GM19328 (cell line): ENCODE results near the gene ACTG2.
"Not testable (repeated sequence)": the region's sequence is repeated elsewhere in the genome, so short reads cannot be mapped to it uniquely, and the experiment has no call there.

Experiments used
- ATAC-seq: cut with Tn5 transposase; IDR thresholded peaks from one replicate; pipeline ENCODE4 v1.9.1; 2021; ENCODE audit warnings: mild to moderate bottlenecking, moderate library complexity; ENCODE audit not compliant: unreplicated experiment

The ACTG2 gene

DNA sequence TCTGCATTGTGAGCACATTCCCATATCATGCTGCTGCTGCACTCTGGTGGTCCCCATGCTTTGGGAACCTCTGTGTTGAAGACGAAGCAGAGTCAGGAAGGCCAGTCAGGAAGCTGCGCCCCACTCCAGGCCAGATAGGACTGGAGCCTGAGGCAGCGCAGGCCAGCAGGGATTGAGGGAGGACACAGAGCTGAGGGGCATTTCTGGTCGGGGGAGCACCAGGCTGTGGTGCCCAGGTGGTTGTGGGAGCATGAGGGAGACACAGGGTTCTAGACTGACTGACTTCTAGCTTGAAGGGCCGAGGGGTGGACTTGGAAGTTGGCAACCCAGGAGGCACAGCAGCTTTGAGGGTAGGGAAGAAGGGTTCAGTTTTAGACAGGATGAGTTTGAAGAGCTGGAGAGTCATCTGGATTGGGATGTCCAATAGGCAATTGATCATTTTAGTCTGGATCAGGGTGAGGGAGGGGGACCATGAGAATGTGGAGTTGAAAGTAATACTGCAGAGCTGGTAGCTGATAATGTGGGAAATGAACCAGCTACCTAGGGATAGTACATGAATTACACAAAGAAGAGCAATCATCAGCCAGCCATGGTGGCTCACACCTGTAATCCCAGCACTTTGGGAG is 1.4 kb upstream of the ACTG2 start:
- no peak for ATAC-seq

DNA sequence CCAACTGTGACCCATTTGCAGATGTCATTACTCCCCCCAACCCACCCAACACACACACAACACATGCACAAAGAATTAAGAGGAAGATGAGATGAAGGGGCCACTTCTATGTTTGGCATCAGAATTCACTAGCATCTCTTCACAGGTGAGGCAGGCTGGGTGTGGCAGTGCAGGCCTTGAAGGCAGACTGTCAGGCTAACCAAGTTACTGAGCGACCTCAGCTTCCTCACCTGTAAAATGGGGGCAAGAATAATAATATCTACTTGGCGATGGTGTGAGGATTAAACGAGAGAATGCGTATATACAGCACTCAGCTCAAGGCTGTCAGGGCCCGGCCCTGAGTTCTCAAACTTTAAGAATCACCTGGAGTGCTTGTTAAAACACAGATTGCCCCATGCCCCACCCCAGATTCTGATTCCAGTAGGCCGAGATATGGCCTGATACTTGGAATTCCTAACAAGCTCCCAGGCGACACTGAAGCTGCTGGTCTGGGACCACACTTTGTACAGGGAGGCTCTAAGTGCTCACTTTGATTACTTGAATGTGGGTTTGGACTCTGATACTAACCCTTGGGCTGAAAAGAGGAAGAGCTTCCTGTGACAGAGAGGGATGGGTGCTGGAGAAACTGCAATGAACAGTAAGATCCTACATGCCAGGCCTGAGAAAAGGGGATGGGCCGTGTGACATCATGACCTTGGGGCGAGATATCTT is 1.1 kb downstream of the ACTG2 start:
- ATAC-seq: no peak

GRCh38 chr2:73894475-73894850 is 1.7 kb downstream of the ACTG2 start:
- no peak for ATAC-seq

DNA sequence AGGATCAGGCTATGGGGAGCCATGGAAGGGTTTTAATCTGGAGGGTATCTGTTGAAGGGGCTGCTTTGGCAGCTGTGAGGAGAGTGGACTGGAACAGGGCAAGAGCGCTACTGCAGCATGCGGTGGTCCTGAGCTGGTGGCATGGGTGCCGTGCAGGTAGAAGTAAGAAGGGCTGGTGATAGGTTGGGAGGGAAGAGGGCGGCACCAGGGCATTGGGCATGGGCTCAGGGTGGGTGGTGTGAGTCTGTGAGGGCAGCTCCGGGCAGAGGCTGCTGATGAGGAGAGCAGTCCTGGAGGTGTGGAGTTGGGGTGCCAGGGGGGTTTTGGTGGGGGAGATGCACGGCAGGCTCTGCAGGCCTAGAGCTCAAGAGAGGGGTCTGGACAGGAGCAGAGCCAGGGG is 2.1 kb downstream of the ACTG2 start:
- no peak for ATAC-seq

DNA sequence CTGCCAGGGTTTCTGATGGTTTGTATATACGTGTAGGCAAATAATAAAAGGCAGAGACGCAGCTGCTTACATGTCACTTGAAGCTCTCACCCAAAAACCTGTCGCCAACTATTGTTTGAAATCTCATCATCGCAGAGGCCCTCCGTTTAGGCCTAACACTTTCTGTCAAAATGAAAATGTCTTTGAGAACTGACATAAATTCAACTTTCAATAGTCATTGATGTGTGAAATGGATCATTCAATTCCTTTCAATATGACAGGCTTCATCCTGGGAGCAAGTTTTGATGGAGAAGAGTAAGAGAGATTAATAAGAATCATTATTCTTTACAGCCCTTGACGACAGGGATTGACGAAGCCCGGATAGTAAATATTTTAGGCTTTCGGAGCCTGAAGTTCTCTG is 2.7 kb downstream of the ACTG2 start:
- no peak for ATAC-seq

DNA sequence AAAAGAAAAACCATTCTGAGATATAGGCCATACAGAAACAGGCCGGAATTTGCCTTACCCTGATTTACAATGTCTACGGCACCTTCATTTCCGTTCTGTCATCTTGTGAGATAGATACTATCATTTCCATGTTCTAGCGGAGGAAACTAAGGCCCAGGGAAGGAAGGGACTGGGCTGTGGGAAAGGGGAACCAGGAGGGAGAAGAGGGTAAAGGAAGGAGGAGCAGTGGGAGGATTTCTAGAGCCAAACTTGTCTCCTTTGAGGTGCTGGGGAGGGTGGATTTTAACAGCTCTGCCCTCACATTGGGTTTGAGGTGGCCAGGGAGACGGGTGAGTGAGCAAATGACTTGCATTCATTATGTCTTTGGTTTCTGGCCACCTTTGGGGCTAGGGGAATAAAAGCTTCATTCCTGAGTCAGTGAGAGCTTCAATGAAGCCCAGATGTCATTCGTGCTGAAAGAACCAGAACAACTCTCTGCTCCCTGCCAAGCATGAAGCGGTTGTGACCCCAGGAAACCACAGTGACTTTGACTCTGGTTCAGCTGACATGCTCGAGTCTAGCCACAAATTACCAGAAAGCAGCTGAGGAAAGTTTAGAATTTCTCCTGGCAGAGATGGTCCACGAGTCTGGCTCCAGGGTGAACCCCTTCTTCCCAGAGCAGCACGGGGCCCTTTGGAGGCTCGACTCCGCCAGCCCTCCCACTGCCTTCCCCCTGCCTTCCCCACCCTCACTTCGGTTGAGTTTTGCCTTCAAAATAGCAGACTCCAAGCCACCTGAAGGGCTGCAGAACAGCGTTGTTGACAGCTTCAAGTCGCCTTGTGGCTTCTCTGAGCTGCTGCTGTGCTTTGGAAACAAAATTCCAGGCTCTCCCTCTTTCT is 3.8 kb downstream of the ACTG2 start:
- ATAC-seq: no peak

GRCh38 chr2:73897240-73897583 is 4.4 kb downstream of the ACTG2 start:
- no peak for ATAC-seq

DNA sequence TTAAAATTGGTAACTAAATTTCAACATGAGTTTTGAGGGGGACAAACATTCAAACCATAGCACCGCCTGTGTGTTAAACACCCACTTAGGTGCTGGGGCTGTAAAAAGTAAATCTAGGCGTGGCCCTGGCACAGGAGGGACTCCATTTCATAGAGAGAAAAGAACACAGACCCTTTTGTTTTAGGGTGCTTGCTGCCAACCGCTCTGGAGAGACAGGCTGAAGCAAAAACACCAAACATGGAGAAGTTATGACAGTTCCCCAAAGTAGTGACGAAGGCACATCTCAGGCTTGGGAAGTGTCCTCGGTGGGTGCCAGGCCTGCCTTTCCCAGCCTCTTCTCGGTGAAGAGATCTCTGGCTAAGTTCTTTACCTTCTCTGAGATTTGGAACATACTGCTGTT is 5.1 kb downstream of the ACTG2 start:
- ATAC-seq: no peak

GRCh38 chr2:73899801-73900336 is 7.1 kb downstream of the ACTG2 start:
- ATAC-seq: no peak

GRCh38 chr2:73901143-73901542 is 8.3 kb downstream of the ACTG2 start:
- no peak for ATAC-seq

DNA sequence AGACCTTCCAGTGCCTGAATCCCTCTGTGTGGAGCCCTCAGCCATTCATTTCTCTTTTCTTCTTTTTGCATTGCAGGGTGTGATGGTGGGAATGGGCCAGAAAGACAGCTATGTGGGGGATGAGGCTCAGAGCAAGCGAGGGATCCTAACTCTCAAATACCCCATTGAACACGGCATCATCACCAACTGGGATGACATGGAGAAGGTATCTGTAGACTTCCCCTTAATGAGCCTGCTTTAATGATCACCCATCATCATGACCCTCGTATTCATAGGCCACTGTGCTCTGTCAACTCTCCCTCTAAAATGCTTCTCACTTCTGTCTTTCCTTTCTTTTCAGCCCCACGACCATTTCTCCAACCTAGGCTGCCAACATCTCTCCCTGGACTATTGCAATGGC is 9.5 kb downstream of the ACTG2 start:
- no peak for ATAC-seq

DNA sequence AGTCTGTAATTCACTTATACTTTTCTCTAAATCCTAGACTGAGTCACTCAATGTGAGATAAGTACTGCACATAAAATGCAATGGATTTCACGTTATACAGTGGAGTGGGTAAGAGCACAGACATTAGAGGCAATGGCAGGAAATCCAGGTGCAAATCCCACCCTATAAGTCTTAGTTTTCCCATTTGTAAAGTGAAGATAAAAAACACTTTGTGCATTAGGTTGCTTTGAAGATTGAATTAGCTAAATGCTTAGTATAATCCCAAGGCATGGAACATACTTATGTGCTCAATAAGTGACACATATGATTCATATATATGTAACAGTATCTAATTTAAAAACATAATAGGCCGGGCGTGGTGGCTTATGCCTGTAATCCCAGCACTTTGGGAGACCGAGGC is 10.5 kb downstream of the ACTG2 start:
- no peak for ATAC-seq

GRCh38 chr2:73903949-73904613 is 11.3 kb downstream of the ACTG2 start:
- not testable (repeated sequence) for ATAC-seq

- no peak for ATAC-seq
These were observed 12.1 kb downstream of the ACTG2 start for GRCh38 chr2:73904952-73905351.

GRCh38 chr2:73906847-73907505 is 14.2 kb downstream of the ACTG2 start:
- no peak for ATAC-seq

GRCh38 chr2:73907840-73908452 is 15.1 kb downstream of the ACTG2 start:
- ATAC-seq: no peak

GRCh38 chr2:73908689-73909652 is 16.2 kb downstream of the ACTG2 start:
- no peak for ATAC-seq

DNA sequence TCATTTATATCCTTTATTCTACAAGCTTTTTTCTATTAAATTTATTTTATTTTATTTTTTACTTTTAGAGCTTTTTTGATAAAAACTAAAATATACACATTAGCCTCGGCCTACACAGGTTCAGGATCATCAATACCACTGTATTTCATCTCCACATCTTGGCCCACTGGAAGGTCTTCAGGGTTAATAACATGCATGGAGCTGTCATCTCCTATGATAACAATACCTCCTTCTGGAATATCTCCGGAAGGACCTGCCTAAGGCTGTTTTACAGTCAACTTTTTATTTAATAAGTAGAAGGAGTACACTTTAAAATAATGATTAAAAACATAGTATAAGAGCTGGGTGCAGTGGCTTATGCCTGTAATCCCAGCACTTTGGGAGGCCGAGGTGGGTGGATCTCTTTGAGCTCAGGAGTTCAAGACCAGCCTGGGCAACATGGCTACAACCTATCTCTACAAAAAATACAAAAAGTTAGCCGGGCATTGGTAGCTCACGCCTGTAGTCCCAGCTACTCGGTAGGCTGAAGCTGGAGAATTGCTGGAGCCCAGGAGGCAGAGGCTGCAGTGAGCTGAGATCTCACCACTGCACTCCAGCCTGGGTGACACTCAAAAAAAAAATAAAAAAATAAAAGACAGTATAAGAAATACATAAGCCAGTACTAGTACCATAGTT is 18.2 kb downstream of the ACTG2 start:
- no peak for ATAC-seq
